Muscle layer of duodenum (tissue), 2 donors: ENCODE data around the gene CHRM3.

Experiments
- H3K27ac ChIP-seq: one replicate; pipeline ENCODE4 v1.7.0; 2013; ENCODE audit warnings: mild to moderate bottlenecking, low read length
- H3K27me3 ChIP-seq: one replicate; pipeline ENCODE4 v1.7.0; 2013; ENCODE audit warnings: low read depth, mild to moderate bottlenecking, control low read depth, low read length
- H3K36me3 ChIP-seq, 2 donors: one replicate each; pipeline ENCODE4 v1.7.0; 2013; ENCODE audit warnings: low read length in 2 of 2, control low read depth in 1 of 2, mild to moderate bottlenecking in 1 of 2; ENCODE audit not compliant: insufficient read depth in 2 of 2, control insufficient read depth in 1 of 2
- H3K4me1 ChIP-seq, 2 donors: one replicate each; pipeline ENCODE4 v1.7.0; 2013; ENCODE audit warnings: low read length in 2 of 2, mild to moderate bottlenecking in 2 of 2, control low read depth in 1 of 2, moderate library complexity in 1 of 2; ENCODE audit not compliant: insufficient read depth in 2 of 2, control insufficient read depth in 1 of 2
- H3K4me3 ChIP-seq, 2 donors: one replicate each; pipeline ENCODE4 v1.7.0; 2013; ENCODE audit warnings: low read length in 2 of 2, low read depth in 1 of 2, mild to moderate bottlenecking in 1 of 2
- H3K9me3 ChIP-seq, 2 donors: one replicate each; pipeline ENCODE4 v1.7.0; 2013; ENCODE audit warnings: low read length in 2 of 2, control low read depth in 1 of 2, mild to moderate bottlenecking in 1 of 2; ENCODE audit not compliant: control insufficient read depth in 1 of 2
- donor health status: healthy.

The CHRM3 gene

DNA sequence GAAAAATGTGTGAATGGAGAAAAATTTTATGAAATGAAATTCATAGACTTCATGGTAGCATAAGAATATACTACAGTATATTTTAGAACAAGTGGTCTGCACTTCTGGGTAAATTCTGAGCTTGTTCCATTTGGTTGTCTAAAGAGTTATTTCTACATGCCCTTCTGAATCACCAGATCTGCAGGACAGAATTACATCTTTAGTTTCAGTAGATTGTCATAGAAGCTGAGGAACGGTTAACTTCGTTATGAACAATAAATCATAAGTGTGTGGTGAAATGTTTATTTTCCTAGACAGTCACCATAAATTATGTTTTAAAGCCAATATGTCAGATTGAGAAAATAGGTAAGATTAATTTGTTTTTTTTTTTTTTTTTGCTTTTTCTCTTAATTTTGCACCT is 30.9 kb downstream of the CHRM3 start:
- H3K27me3 ChIP-seq, result no peaks in the 10 kb centered on the region
- no peak overlapping the region for H3K27ac ChIP-seq
- no peaks in the 10 kb centered on the region for H3K36me3 ChIP-seq
- no peaks in the 10 kb centered on the region for H3K9me3 ChIP-seq
- H3K4me3 ChIP-seq, result no peak overlapping the region
- peaks cover 0 to 13% of the 10 kb centered on the region in 2 donors for H3K4me1 ChIP-seq

DNA sequence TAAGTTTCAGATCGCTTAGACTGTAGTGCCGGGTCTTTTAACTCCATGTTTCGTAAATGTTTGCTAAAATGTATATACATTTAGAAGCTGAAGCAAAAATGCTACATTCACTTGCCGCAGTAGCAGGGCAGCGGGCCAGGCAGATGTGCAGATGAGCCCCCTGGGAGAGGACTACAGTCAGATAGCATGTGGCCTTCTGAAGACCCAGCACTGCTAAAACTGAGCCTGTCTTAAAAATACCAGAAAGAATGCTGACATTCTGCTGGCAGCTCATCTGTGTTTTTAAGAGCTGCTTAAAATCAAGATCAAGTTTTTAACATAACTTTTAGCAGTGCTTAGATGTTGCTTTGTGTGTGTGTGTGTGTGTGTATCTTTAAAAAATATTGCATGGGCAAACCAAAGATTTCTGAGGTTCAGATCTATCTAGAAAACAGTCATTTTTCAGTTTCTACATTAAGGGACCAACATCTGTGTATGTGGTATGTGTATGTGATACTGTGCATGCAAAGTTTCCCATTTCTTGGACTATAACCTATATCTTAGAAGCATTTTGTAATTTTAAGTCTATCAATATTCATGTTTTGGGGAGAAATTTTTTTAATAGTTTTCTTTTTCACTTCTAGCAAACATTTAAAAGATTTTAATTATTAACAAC is 31.7 kb downstream of the CHRM3 start:
- H3K27ac ChIP-seq, result no peak overlapping the region
- H3K27me3 ChIP-seq, result no peaks in the 10 kb centered on the region
- peaks cover 0 to 13% of the 10 kb centered on the region in 2 donors for H3K4me1 ChIP-seq
- H3K36me3 ChIP-seq, result no peaks in the 10 kb centered on the region
- no peak overlapping the region for H3K4me3 ChIP-seq
- no peaks in the 10 kb centered on the region for H3K9me3 ChIP-seq

DNA sequence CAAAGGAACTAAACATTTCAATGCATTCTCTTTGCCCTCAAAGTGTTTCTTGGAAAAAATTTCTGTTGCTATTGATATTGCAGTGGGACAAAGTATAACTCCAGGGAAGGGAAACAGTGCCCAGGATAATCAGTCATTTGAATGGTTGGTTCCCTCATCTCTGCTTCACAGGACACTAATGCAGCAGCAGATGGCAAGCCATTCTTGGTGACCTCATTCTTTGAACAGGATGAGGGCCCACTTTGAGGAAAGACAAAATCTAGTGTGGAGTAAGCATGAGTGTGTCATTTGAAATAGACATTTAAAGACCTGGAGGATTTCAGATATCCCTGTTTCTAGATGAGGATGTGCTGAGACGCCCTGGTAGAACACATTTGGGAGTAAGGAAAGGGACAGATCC is 32.3 kb downstream of the CHRM3 start:
- Histone ChIP-seq H3K9me3 (no peaks in the 10 kb centered on the region), H3K4me3 (no peak overlapping the region), H3K27me3 (no peaks in the 10 kb centered on the region), H3K4me1 (peaks cover 0 to 13% of the 10 kb centered on the region in 2 donors), H3K36me3 (no peaks in the 10 kb centered on the region), H3K27ac (no peak overlapping the region)

DNA sequence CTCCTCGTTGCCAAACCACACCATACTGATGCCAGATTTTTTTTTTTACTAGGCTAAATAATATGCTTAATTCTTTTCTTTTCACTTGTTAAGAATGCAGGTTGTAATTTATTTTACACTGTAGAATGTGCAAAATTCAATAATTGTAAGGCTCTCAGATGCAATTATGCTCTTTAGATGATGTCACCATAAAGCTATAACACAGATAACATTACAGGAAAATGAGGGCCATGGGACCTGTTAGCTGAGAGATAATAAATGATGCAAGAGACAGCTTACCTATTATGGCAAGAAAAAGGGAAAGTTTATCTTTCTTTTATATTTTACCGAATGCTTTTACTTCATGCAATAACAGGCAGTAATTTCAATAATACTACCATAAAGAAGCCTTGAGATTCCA is 35.4 kb downstream of the CHRM3 start:
- peaks cover 0 to 13% of the 10 kb centered on the region in 2 donors for H3K4me1 ChIP-seq
- H3K27ac ChIP-seq, result no peak overlapping the region
- H3K9me3 ChIP-seq, result no peaks in the 10 kb centered on the region
- H3K4me3 ChIP-seq, result no peak overlapping the region
- no peaks in the 10 kb centered on the region for H3K36me3 ChIP-seq
- no peaks in the 10 kb centered on the region for H3K27me3 ChIP-seq

DNA sequence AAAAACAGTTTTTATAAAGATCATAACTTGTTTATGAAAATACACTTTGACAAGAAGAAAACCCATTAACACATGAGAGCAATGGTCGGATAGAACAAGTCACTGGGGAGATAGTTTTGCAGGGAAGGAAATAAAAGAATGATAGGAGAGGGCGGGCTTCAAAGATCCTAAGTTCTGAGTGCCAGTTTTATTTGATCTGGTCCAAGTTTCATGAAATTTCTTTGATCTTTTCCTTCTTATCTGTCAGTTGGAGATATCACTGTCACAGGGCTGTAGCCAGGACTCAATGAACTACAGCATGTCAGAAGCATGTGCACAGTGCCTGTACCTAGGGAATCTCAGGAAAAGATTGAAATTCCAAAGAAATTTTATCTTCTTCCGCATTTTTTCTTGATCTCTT is 36.5 kb downstream of the CHRM3 start:
- Histone ChIP-seq H3K9me3 (no peaks in the 10 kb centered on the region), H3K4me3 (no peak overlapping the region), H3K4me1 (peaks cover 0 to 11% of the 10 kb centered on the region in 2 donors), H3K27me3 (no peaks in the 10 kb centered on the region), H3K36me3 (no peaks in the 10 kb centered on the region), H3K27ac (no peak overlapping the region)

DNA sequence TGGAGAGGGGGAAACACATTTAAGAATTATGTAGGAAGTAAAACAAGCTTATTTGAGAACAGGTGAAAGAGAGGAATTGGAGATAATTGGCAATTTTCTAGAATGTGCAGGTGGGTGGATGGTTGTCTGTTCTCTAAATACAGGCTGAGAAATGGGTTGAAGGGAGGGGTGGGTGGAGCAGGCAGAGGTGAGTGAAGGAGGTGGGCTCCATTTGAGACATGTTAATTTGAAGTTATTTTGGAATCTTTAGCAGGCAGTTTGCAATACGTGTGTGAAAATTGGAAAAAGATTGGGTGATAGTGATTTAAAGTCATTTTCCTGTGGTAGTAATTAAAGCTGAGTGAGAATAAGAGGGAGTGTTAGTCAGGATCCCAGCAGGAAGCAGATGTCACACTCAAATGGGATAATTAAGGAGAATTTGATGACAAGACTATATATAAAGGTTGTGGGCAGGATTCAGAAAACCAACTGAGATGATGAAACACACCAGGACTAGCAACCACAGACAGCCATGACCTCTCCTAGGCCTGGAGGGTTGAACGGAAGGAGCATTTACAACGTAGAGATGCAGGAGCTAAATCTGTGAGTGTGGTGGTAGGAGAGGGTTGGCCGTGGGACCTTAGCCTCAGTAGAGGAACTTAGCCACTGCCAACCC is 40.6 kb downstream of the CHRM3 start:
- H3K4me1 ChIP-seq, result no peaks in the 10 kb centered on the region
- no peak overlapping the region for H3K4me3 ChIP-seq
- H3K27ac ChIP-seq, result no peak overlapping the region
- H3K36me3 ChIP-seq, result no peaks in the 10 kb centered on the region
- H3K27me3 ChIP-seq, result no peaks in the 10 kb centered on the region
- H3K9me3 ChIP-seq, result no peaks in the 10 kb centered on the region

DNA sequence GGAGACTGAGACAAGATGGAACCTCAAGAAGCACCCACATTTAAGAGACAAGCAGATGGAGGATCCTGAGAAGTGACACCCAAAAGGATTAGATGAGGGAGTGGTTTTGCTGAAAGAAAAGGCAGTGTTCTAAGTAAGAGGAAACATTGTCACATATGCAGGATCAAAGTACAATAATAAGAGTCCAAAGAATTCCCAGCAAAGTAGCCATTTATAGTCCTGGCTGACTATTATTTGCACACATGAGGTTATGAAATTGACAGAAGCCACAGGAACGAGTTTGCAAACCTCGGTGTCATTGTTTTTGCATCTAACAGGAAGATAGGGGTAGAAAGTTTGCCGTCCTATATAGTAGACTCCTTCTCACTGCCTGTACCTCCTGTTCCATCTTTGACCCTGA is 41.3 kb downstream of the CHRM3 start:
- Histone ChIP-seq H3K27ac (no peak overlapping the region), H3K36me3 (no peaks in the 10 kb centered on the region), H3K27me3 (no peaks in the 10 kb centered on the region), H3K4me1 (no peaks in the 10 kb centered on the region), H3K9me3 (no peaks in the 10 kb centered on the region), H3K4me3 (no peak overlapping the region)

DNA sequence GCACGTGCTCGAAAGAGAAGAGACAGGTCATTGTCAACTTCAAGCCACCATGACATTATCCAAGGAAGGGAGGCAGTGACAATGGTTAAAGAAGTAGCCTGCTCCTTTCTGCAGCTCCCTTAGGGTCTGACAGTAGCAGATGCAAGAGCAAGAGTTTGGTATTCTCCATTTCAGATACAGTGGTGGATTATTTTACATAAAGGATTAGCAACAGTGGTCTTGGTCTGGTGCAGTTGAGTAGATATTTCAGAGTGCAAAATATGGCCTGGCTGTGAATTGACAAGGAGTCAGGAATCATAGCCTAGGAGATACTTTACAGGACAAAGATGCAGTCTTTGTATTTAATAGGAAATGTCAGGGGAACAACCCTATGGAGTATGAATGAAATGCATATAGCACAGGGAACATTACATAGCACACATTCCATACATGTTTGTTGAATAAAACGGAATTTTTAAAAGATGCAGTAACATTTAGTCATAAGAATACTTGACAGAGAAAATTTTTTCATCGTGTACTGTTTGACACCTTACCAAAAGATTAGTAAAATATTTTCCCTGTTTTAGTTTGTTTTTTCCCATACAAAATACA is 41.8 kb downstream of the CHRM3 start:
- Histone ChIP-seq H3K27me3 (no peaks in the 10 kb centered on the region), H3K4me3 (no peak overlapping the region), H3K27ac (no peak overlapping the region), H3K36me3 (no peaks in the 10 kb centered on the region), H3K4me1 (no peaks in the 10 kb centered on the region), H3K9me3 (no peaks in the 10 kb centered on the region)

DNA sequence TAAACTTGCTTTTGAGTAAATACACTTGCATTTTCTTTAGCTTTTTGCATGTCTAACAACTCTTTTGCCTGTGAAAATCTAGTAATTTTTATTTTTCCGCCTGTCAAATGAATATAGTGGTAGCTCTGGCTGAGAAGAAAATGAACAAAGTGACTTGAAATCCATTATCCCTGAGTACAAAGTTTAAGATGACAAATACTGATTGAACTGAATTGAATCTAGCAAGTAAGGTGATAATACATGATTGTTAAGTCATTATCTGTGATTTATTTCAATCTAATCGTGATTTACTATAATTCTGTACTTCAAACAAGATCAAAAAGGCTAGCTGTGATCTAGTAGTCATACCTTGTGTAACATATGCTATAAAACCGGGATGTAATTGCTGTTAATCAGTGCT is 42.8 kb downstream of the CHRM3 start:
- peaks cover 0 to 3% of the 10 kb centered on the region in 2 donors for H3K4me1 ChIP-seq
- no peaks in the 10 kb centered on the region for H3K9me3 ChIP-seq
- no peak overlapping the region for H3K27ac ChIP-seq
- H3K36me3 ChIP-seq, result no peaks in the 10 kb centered on the region
- H3K4me3 ChIP-seq, result no peak overlapping the region
- H3K27me3 ChIP-seq, result no peaks in the 10 kb centered on the region

DNA sequence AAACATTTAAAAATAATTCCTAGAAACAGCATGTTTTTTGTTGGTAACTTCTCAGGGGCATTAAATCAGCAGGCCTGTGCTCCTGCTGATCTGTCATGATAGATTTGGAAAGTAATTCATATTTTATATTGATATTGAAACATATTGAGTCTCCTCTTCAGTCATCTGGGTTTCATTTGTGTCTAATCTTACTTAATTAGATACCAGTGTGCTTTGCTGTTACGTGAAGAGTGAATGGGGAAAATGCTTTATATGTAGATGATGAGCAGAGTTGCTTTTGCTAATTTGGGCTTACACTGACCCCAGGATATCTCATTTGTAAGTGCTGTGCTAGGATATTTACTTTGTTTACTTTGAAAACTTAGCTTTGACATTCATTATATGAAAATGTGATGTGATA is 45.9 kb downstream of the CHRM3 start:
- no peaks in the 10 kb centered on the region for H3K27me3 ChIP-seq
- H3K36me3 ChIP-seq, result no peaks in the 10 kb centered on the region
- no peaks in the 10 kb centered on the region for H3K9me3 ChIP-seq
- peaks cover 0 to 3% of the 10 kb centered on the region in 2 donors for H3K4me1 ChIP-seq
- H3K4me3 ChIP-seq, result no peak overlapping the region
- H3K27ac ChIP-seq, result no peak overlapping the region

DNA sequence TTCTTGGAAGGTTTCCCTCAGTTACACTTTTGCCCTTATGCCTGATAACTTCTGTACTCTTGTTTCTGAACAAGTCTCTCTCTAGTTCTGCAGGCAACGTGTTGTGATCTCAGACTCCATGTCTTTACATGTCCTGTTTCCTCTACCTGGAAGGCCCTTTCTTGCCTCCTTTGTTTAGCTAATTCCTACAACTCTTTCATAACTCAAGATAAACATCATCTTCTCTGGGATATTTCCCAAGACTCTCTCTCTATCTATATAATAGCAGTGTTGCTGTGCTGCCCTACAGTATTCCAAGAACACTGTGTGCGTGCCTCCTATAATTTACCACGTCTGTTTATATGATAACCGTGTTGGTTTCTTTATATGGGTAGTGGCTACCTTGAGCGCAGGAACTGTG is 47.8 kb downstream of the CHRM3 start:
- H3K27ac ChIP-seq, result no peak overlapping the region

More for the DNA sequence above, 47.8 kb downstream of the CHRM3 start:
- H3K27me3 ChIP-seq, result no peaks in the 10 kb centered on the region
- no peaks in the 10 kb centered on the region for H3K9me3 ChIP-seq
- no peaks in the 10 kb centered on the region for H3K36me3 ChIP-seq
- H3K4me3 ChIP-seq, result no peak overlapping the region
- peaks cover 0 to 3% of the 10 kb centered on the region in 2 donors for H3K4me1 ChIP-seq
